Hindlimb muscle (tissue), 1 donor: ENCODE results near the gene ZNF766. TPM values are rescaled to one million over a fixed set of nuclear protein-coding genes. Genes with fewer than 3 reads are reported as not detected.
"Not testable (repeated sequence)": the region's sequence is repeated elsewhere in the genome, so short reads cannot be mapped to it uniquely, and the experiment has no call there.

Source experiments
- DNase-seq: peaks from one replicate; pipeline ENCODE4 v3.0.0-alpha.2; 2013
- polyA plus RNA-seq: library from polyadenylated mRNA; unstranded; fragments of 120-200 nt; gene quantifications from one replicate; pipeline ENCODE4 v1.2.1, GENCODE V29; 2013; ENCODE audit not compliant: insufficient read length

The ZNF766 gene
- polyA plus RNA-seq, 1 donor = 12.2 TPM

- no peak for DNase-seq
Measured at GRCh38 chr19:52277471-52277870, 8.1 kb downstream of the ZNF766 start.

GRCh38 chr19:52286256-52286655, 16.9 kb downstream of the ZNF766 start:
- DNase-seq = no peak

- DNase-seq = no peak
Measured at GRCh38 chr19:52291781-52292180, 22.4 kb downstream of the ZNF766 start.

- DNase-seq = not testable (repeated sequence)
Measured at GRCh38 chr19:52292946-52293345, 23.6 kb downstream of the ZNF766 start.

- DNase-seq = peak; percentile 6
Measured at GRCh38 chr19:52296400-52296772, 27.0 kb downstream of the ZNF766 start.

- DNase-seq = peak; percentile 85
Measured at GRCh38 chr19:52296773-52297600, 27.6 kb downstream of the ZNF766 start, which contains the start of gene ZNF480. TSS of gene ZNF480 (plus strand) at chr19:52297169. CDS start at chr19:52300413, 3,244 bp downstream.

GRCh38 chr19:52297601-52298364, 28.4 kb downstream of the ZNF766 start:
- DNase-seq = peak; percentile 23

GRCh38 chr19:52307275-52307674, 37.9 kb downstream of the ZNF766 start:
- DNase-seq = no peak

- no peak for DNase-seq
Measured at GRCh38 chr19:52322429-52322828, 53.0 kb downstream of the ZNF766 start.

- no peak for DNase-seq
Measured at GRCh38 chr19:52331757-52332156, 62.4 kb downstream of the ZNF766 start.

- DNase-seq = no peak
Measured at GRCh38 chr19:52335768-52336116, 66.4 kb downstream of the ZNF766 start.

GRCh38 chr19:52336117-52336790, 66.9 kb downstream of the ZNF766 start, which contains the start of gene ZNF610:
TSS of gene ZNF610 (plus strand) at chr19:52336243. CDS start at chr19:52349173, 12,930 bp downstream.
- peak; percentile 90 for DNase-seq

GRCh38 chr19:52336791-52337381, 67.5 kb downstream of the ZNF766 start:
- DNase-seq = no peak

GRCh38 chr19:52339022-52339421, 69.6 kb downstream of the ZNF766 start:
- DNase-seq = not testable (repeated sequence)

GRCh38 chr19:52343548-52343947, 74.2 kb downstream of the ZNF766 start:
- DNase-seq = peak; percentile 30

- DNase-seq = no peak
Measured at GRCh38 chr19:52345162-52345561, 75.8 kb downstream of the ZNF766 start.

Other genes with a start within 250 kb of the ZNF766 start
- 8.4 TPM for gene ZNF614, start 241.2 kb upstream of the ZNF766 start, polyA plus RNA-seq
- 10.6 TPM for gene ZNF432, start 220.7 kb upstream of the ZNF766 start, polyA plus RNA-seq
- 13.0 TPM for gene ZNF841, start 173.8 kb upstream of the ZNF766 start, polyA plus RNA-seq
- 8.4 TPM for gene ZNF616, start 129.6 kb upstream of the ZNF766 start, polyA plus RNA-seq
- gene ZNF836, start 98.0 kb upstream of the ZNF766 start, polyA plus RNA-seq = 9.0 TPM
- 332 TPM for gene PPP2R1A, start 79.5 kb upstream of the ZNF766 start, polyA plus RNA-seq
- gene ZNF480, start 27.6 kb downstream of the ZNF766 start, polyA plus RNA-seq = 8.9 TPM
- gene ZNF610, start 66.7 kb downstream of the ZNF766 start, polyA plus RNA-seq = 3.7 TPM
- gene ZNF880, start 100.3 kb downstream of the ZNF766 start, polyA plus RNA-seq = 16.4 TPM
- 25.1 TPM for gene ZNF528, start 128.3 kb downstream of the ZNF766 start, polyA plus RNA-seq
- 0.75 TPM for gene ZNF534, start 159.6 kb downstream of the ZNF766 start, polyA plus RNA-seq
- gene ZNF578, start 184.0 kb downstream of the ZNF766 start, polyA plus RNA-seq = 2.7 TPM